ENCODE results near the gene RCL1. TPM values are rescaled to one million over a fixed set of nuclear protein-coding genes. Genes with fewer than 3 reads are reported as not detected.

The RCL1 gene
- total and polyA plus RNA-seq, 2 donors (not counting 3 experiments of a cell fraction or from before 2014, with no cell fraction given): 12.9 to 13.2 TPM

DNA sequence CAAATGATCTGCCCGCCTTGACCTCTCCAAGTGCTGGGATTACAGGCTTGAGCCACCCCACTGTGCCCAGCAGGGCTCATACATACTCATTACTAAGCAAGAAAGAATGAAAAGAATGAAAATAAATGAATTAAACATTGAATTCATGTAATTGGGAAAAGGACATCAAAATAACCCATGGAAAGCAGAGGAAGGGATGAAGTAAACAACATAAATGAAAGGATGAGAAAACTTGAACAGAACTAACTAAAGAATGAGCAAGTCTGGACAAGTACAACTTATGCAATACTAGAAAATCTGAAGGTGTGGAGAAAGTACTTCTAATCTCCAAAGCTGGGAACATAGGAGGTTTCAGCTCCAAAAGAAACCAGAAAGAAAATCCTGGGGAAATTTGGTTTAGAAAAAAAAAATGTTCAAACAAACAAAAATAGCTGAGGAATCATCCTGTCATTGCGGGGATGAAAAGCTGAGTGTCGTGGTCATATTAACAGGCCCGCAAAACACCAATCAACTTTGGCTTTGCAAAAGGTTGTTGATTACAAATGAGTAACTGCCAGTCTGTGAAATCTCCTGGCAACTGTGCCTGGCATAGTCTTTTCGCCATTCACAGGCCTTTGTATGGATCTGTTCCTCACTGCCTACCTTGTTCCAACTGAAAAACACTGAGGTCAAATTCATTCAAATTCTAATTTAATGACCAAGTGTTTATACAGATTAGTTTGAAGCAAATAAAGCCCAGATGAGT is 49.4 kb upstream of the RCL1 start:
- no peak overlapping the region for H3K4me3 ChIP-seq (replicated peaks in 1 of 3; ENCODE audit: insufficient read depth in 1 of 3, low read depth in 1 of 3, low read length in 3 of 3)
- no peak for DNase-seq (ENCODE audit: low read depth, low spot score)
- TF ChIP-seq EZH2 (IDR thresholded peaks at IDR 0.05; ENCODE audit: borderline replicate concordance, low read depth, low read length, severe bottlenecking) (no peak), FOS (IDR thresholded peaks at IDR 0.05; ENCODE audit: borderline replicate concordance, insufficient read depth, low read length) (no peak), MYC (IDR thresholded peaks at IDR 0.05; ENCODE audit: low read depth, low read length) (no peak), GATA2 (IDR thresholded peaks at IDR 0.05; ENCODE audit: insufficient read depth, insufficient read length, low read depth, low read length) (no peak), POLR2A (IDR thresholded peaks at IDR 0.05; ENCODE audit: low read depth, low read length) (no peak), JUN (IDR thresholded peaks at IDR 0.05; ENCODE audit: borderline replicate concordance, insufficient read depth, insufficient read length, low read depth) (no peak)
- TF ChIP-seq, protein P1, sequence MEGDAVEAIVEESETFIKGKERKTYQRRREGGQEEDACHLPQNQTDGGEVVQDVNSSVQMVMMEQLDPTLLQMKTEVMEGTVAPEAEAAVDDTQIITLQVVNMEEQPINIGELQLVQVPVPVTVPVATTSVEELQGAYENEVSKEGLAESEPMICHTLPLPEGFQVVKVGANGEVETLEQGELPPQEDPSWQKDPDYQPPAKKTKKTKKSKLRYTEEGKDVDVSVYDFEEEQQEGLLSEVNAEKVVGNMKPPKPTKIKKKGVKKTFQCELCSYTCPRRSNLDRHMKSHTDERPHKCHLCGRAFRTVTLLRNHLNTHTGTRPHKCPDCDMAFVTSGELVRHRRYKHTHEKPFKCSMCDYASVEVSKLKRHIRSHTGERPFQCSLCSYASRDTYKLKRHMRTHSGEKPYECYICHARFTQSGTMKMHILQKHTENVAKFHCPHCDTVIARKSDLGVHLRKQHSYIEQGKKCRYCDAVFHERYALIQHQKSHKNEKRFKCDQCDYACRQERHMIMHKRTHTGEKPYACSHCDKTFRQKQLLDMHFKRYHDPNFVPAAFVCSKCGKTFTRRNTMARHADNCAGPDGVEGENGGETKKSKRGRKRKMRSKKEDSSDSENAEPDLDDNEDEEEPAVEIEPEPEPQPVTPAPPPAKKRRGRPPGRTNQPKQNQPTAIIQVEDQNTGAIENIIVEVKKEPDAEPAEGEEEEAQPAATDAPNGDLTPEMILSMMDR (IDR thresholded peaks at IDR 0.05; ENCODE audit: extremely low read depth in 1 of 2, insufficient read depth in 1 of 2, low read depth in 1 of 2, low read length in 2 of 2): no peak
- no peak overlapping the region for H3K9ac ChIP-seq (replicated peaks; ENCODE audit: extremely low read depth, insufficient read depth, low read length)
- no peaks in the 10 kb centered on the region for H3K27me3 ChIP-seq (ENCODE audit: control insufficient read depth in 2 of 2, insufficient read depth in 2 of 2, low read length in 2 of 2)
- H3K9me1 ChIP-seq (replicated peaks; ENCODE audit: control insufficient read depth, extremely low read depth, insufficient read depth, low read length): no peaks in the 10 kb centered on the region
- no peaks in the 10 kb centered on the region for H4K20me1 ChIP-seq (replicated peaks; ENCODE audit: control insufficient read depth, extremely low read depth, insufficient read depth, low read length)
- no peak for FAIRE-seq
- no TSS peak for BruUV-seq (replicated peaks)
- intact Hi-C loops (cut with micrococcal nuclease): loop anchor here (5.0 kb wide), 2 partner anchors 146 to 251 kb away; partner anchors contain the start of gene SLC1A1
- ChIA-PET POLR2A (no interaction called here), CTCF (interaction anchor here (1.4 to 1.5 kb wide), 2 partner anchors 16 to 245 kb away, joined by 4 to 5 read pairs; no protein-coding TSS in a partner anchor)
- H3K4me2 ChIP-seq (ENCODE audit: insufficient read depth, low read length): no peak overlapping the region
- H3K4me1 ChIP-seq (ENCODE audit: control insufficient read depth, extremely low read depth, insufficient read depth, low read length): peaks cover 10% of the 10 kb centered on the region
- H3K36me3 ChIP-seq (ENCODE audit: control insufficient read depth in 2 of 2, extremely low read depth in 1 of 2, insufficient read depth in 2 of 2, low read length in 2 of 2): no peaks in the 10 kb centered on the region
- H2AFZ ChIP-seq (ENCODE audit: low read depth, low read length): no peak overlapping the region
- peaks cover 20% of the 10 kb centered on the region for H3K79me2 ChIP-seq (ENCODE audit: control insufficient read depth, insufficient read depth, low read length)
- dilution Hi-C loops (cut with MboI; ENCODE audit: extremely low pct_ligation_motif_present, low sequenced_read_pairs): no loop called here
- no peaks in the 10 kb centered on the region for H3K9me3 ChIP-seq (replicated peaks; ENCODE audit: control insufficient read depth, insufficient read depth, low read length)
- H3K27ac ChIP-seq (ENCODE audit: insufficient read depth, low read depth, low read length): no peak overlapping the region

Measured in endothelial cell of umbilical vein (primary cell).